GM18511 (cell line): ENCODE measurements around the gene PNN.
"Not testable (repeated sequence)": the region's sequence is repeated elsewhere in the genome, so short reads cannot be mapped to it uniquely, and the experiment has no call there.

Experiments used
- ATAC-seq: cut with Tn5 transposase; IDR thresholded peaks from one replicate; pipeline ENCODE4 v1.9.1; 2021; ENCODE audit warnings: mild to moderate bottlenecking, moderate library complexity; ENCODE audit not compliant: unreplicated experiment

The PNN gene

GRCh38 chr14:39180553-39180952 lies 5.5 kb downstream of the PNN start:
- ATAC-seq = no peak

DNA sequence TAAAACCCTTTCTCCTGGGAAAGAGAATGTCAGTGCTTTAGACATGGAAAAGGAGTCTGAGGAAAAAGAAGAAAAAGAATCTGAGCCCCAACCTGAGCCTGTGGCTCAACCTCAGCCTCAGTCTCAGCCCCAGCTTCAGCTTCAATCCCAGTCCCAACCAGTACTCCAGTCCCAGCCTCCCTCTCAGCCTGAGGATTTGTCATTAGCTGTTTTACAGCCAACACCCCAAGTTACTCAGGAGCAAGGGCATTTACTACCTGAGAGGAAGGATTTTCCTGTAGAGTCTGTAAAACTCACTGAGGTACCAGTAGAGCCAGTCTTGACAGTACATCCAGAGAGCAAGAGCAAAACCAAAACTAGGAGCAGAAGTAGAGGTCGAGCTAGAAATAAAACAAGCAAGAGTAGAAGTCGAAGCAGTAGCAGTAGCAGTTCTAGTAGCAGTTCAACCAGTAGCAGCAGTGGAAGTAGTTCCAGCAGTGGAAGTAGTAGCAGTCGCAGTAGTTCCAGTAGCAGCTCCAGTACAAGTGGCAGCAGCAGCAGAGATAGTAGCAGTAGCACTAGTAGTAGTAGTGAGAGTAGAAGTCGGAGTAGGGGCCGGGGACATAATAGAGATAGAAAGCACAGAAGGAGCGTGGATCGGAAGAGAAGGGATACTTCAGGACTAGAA lies 6.1 kb downstream of the PNN start:
- no peak for ATAC-seq

- no peak for ATAC-seq
Measured at GRCh38 chr14:39181693-39182047, 6.6 kb downstream of the PNN start.

GRCh38 chr14:39182770-39183684 lies 8.0 kb downstream of the PNN start:
- ATAC-seq = no peak

- ATAC-seq = not testable (repeated sequence)
Measured at GRCh38 chr14:39183685-39184003, 8.6 kb downstream of the PNN start.

- no peak for ATAC-seq
Measured at GRCh38 chr14:39184628-39185255, 9.7 kb downstream of the PNN start.

GRCh38 chr14:39185256-39186049 lies 10.4 kb downstream of the PNN start:
- ATAC-seq = no peak

DNA sequence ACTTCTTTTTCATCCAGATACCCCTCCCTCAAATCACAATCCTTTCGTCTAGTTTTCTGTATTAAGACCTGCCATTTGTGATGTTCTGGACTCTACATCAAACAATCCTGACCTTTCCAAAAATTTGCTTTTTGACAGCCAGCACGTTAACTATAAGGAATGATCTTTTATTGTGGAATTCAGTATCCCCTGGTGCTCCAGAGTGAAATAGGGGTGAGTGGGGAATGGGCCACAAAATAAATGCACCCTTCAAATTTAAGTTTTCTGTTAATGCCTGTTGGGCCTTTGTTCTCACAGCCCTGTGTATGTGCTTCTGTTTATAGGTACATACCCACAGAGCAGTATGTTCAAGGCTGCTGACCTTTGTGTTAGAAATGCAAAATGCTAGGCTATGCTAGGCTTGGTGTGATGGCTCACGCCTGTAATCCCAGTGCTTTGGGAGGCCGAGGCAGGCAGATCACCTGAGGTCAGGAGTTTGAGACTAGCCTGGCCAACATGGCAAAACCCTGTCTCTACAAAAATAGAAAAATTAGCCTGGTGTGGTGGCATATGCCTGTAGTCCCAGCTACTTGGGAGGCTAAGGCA lies 12.0 kb downstream of the PNN start:
- ATAC-seq = no peak

DNA sequence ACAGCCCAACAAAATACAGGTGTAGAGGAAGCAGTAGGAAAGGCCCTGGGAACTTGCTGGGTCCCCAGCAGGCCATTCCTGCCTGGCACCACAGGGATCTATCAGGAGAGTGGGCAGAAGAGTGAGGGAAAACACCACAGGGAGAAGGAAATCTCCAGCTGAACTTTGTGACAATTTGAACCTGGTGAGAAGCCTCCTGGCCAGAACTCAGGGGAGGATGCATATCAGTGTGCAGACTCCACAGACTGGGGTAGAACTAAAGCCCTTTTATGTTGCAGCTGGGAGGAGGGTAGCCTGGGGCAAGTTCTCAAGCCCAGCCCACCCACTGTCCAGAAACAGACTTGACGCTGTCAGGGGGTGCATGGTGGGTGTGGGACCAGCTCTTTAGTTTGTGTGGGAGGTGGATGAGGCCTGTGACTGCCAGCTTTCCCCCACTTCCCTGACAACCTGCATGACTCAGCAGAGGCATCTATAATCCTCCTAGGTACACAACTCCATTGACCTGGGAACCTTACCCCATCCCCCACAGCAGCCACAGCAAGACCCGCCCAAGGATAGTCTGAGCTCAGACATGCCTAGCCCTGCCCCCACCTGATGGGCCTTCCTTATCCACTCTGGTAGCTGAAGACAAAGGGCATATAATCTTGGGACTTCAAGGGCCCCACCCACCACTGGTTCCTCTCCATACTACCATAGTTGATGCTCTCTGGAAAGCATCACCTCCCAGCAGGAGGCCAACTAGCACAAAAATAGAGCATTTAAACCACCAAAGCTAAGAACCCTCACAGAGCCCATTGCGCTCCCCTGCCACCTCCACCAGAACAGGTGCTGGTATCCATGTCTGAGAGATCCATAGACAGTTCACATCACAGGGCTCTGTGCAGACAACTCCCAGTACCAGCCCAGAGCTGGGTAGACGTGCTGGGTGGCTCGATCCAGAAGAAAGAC lies 28.9 kb downstream of the PNN start:
- ATAC-seq = no peak

DNA sequence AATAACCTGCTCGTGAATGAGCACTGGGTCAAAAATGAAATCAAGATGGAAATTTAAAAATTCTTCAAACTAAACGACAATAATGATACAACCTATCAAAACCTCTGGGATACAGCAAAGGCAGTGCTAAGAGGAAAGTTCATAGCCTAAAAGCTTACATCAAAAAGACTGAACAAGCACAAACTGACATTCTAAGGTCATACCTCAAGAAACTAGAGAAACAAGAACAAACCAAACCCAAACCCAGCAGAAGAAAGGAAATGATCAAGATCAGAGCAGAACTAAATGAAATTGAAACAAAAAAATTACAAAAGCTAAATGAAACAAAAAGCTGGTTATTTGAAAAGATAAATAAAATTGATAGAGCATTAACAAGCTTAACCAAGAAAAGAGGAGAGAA lies 32.4 kb downstream of the PNN start:
- ATAC-seq = not testable (repeated sequence)

DNA sequence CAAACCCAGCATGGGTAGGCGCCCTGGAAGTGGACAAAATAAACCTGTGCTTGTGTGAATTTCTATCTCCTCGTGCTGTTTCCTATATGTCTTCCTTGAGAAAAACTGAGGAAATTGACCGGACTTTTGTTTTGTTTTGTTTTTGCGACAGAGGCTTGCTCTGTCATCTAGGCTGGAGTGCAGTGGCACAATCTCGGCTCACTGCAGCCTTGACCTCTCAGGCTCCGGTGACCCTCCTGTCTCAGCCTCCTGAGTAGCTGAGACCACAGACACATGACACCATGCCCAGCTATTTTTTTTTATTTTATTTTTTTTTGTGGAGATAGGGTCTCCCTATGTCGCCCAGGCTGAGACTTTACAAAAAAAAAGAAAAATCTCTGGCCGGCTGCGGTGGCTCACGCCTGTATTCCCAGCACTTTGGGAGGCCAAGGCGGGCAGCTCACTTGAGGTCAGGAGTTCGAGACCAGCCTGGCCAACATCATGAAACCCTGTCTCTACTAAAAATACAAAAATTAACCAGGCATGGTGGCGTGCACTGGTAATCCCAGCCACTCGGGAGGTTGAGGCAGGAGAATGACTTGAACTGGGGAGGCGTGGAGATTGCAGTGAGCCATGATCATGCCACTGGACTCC lies 36.2 kb downstream of the PNN start:
- ATAC-seq = no peak

DNA sequence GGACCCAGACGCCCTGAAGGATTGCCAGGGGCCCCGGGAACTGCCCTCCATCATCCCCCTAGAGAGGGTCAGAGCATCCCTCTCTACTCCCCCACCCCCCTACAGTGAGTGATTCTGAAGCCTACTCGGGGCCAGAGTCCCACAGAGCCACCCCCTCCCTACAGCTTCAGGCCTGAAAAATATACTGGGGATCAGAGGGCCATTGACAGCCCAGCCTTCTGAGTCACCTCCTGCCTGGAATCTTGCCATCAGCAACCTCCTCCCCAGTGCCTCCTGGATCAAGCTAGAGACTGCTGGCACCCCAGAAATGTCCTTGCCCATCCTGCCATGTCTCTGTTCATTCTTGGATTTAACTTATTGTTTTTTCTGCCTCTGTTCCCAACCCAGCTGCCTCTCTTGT lies 37.0 kb downstream of the PNN start:
- ATAC-seq = no peak

- ATAC-seq = no peak
Measured at GRCh38 chr14:39212693-39213092, 37.6 kb downstream of the PNN start.

DNA sequence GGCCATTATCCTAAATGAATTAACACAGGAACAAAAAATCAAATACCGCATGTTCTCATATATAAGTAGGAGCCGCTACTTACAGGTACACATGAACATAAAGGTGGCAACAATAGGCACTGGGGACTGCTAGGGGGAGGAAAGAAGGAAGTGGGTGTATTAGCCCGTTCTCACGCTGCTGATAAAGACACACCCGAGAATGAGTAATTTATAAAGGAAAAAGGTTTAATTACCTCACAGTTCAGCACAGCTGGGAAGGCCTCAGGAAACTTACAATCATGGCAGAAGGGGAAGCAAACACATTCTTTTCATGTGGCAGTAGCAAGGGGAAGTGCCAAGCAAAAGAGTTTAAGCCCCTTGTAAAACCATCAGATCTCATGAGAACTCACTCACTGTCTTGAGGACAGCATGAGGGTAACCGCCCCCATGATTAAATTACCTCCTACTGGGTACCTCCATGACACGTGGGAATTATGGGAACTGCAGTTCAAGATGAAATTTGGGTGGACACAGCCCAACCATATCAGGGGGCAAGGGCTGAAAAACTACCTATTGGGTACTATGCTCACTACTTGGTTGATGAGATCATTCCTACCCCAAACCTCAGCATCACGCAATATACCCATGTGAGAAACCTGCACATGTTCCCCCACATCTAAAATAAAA lies 42.3 kb downstream of the PNN start:
- no peak for ATAC-seq

- ATAC-seq = no peak
Measured at GRCh38 chr14:39218171-39218769, 43.2 kb downstream of the PNN start.

GRCh38 chr14:39219075-39219499 lies 44.0 kb downstream of the PNN start:
- peak; percentile 60 for ATAC-seq

GRCh38 chr14:39220473-39220872 lies 45.4 kb downstream of the PNN start:
- ATAC-seq = not testable (repeated sequence)

DNA sequence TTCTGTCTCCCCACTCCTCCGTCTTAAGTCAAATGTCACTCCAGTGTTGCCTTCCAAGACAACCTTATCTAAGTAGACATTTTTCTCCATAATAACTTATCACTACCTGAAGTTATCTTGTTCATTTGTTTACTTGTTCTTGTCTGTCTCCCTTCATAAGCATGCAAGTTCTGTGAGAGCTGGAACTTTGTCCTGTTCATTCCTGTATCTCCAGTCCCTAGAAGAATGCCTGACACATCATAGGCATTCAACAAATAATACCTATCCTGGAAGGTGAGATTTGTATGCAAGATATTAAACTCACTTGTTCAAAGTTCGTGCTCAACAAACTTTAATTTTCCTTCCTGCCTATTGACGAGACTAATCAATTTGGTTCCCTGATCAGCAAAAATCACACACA lies 53.0 kb downstream of the PNN start:
- ATAC-seq = no peak
